ENCODE data around the gene PSMB1. TPM values are rescaled to one million over a fixed set of nuclear protein-coding genes. Genes with fewer than 3 reads are reported as not detected.
"Not testable (repeated sequence)": the region's sequence is repeated elsewhere in the genome, so short reads cannot be mapped to it uniquely, and the experiment has no call there.

The PSMB1 gene
- total RNA-seq, 1 donor from 2014 or later, result 342 TPM

DNA sequence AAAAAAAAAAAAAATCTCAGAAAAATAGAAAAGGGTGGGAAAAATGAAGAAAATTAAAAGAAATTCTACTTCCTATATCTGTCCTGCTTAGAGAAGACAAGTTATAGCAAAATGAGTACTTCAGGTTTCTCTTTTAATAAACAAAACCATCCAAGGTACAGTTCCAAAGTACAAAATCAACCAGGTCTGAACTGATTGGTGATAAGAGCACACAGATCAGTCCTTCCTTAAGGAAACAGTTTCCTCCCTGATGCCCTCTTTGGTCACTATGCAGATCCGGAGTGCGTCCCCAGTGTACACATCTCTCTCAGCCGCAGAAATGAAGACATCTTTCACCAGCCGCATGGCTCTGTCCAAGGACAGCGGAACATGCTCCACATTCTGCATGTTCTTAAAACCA lies 18.1 kb downstream of the PSMB1 start:
- no peak for DNase-seq (ENCODE audit: low read depth, low spot score)

GRCh38 chr6:170533792-170534191 lies 19.3 kb downstream of the PSMB1 start:
- no peak for DNase-seq (ENCODE audit: low read depth, low spot score)

- no peak for DNase-seq (ENCODE audit: low read depth, low spot score)
Observed at GRCh38 chr6:170532867-170533488, 20.1 kb downstream of the PSMB1 start.

DNA sequence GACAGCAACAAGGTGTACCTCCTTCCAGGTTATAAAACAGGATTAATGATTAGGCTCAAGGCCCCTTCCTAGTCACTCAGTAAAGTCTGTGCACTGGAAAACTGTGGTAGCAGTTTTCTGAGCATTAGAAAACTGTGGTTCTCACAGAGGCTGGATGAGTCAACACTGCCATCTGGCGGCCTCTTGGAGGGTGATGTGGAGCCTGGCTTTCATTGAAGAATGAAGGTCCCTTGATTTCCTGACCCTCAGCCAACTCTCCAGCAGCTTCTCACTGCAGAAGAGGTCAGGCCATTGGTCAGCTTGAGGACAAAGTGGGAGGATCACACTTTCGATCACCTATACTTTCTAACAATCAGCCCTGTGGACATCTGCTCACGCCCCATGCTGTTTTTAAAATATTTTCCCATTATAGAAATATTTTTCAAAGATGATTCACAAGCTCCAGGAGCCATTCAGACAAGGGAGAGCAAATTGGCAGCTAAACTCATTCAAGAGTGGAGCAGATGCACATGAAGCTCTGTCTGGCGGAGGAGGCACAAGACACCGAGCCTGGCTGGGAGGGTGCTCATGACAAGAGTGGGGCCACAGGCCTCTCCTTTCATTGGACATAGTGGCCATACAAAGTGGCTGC lies 23.2 kb downstream of the PSMB1 start:
- peak; percentile 26 for DNase-seq (ENCODE audit: low read depth, low spot score)

DNA sequence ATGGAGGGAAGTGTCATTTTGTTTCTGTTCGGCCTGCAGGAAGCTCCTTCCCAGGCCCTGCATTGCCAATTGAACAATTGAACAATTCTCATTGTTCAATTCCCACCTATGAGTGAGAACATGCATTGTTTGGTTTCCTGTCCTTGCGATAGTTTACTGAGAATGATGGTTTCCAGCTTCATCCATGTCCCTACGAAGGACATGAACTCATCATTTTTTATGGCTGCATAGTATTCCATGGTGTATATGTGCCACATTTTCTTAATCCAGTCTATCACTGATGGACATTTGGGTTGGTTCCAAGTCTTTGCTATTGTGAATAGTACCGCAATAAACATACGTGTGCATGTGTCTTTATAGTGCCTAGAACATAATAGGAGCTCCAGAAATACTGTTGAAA lies 25.1 kb downstream of the PSMB1 start:
- not testable (repeated sequence) for DNase-seq (ENCODE audit: low read depth, low spot score)

GRCh38 chr6:170525795-170526194 lies 27.3 kb downstream of the PSMB1 start:
- DNase-seq (ENCODE audit: low read depth, low spot score), result no peak

GRCh38 chr6:170524172-170524502 lies 29.0 kb downstream of the PSMB1 start:
- DNase-seq (ENCODE audit: low read depth, low spot score), result no peak

DNA sequence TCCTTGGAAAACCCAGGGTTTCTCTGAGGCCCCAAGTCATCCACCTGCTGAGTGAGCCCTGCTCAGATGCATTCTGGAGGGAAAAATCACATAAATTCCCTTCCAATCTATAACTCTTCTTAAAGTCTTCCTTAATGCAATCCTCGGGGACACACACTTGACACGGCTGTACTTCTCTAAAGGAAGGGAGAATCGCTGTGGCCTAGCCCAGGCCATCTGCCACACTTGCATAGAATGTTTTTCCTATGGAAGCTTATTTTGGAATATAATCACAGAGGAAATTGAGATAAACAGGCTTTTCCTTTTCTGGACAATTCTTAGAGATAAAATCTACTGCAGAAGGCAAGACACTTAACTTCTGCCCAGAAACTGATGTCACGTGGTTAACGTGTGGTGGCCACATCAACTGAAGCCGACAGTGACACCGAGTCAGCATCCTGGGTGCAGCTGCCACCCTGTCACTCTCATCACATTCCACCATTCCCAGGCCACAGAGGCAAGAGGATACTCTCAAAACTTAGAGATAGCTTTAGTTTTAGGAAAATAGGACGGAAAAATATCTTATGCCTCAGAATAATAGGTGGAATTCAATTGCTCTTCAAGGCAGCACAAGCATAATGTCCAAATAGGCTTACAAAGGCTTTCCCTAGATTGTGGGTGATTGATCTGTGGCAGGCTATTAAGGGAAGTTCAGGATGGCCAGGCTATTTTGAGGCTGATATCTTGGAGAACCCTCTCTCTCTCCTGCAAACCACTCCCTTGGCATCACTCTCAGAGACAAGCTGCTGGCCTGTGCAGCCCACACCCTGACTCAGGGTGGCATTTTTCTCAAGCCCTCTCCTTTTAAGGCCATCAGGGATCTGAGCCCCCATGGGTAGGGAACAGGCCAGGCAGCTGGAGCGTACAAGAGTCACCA lies 29.6 kb downstream of the PSMB1 start:
- DNase-seq (ENCODE audit: low read depth, low spot score), result no peak

DNA sequence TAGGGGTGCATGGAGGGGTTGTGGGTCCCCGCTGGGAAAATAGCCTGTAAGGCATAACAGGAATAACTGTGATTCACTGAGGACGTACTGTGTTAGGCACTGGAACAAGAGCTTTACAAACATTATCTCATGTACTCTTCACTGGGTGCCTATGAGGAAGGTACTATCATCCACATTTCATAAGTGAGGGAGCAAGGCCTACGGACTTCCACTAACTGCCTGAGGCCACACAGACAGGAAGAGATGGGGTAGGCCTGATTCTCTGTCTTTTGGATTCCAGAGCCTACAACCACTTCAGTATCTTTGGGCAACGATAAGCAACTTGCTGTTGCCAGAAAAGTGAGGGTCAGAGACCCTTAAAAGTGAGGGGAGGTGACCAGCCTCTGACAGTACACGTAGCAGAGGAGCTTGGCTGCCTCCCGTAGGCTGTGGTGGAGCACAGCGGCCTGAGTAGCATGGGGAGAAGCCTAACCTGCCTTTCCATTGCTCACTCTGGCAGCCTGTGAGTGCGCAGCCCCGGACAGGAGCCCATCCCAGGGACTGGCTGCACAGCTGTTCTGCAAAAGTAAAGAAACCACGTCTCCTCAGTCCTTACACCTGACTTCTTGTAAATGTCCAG lies 30.4 kb downstream of the PSMB1 start:
- no peak for DNase-seq (ENCODE audit: low read depth, low spot score)

DNA sequence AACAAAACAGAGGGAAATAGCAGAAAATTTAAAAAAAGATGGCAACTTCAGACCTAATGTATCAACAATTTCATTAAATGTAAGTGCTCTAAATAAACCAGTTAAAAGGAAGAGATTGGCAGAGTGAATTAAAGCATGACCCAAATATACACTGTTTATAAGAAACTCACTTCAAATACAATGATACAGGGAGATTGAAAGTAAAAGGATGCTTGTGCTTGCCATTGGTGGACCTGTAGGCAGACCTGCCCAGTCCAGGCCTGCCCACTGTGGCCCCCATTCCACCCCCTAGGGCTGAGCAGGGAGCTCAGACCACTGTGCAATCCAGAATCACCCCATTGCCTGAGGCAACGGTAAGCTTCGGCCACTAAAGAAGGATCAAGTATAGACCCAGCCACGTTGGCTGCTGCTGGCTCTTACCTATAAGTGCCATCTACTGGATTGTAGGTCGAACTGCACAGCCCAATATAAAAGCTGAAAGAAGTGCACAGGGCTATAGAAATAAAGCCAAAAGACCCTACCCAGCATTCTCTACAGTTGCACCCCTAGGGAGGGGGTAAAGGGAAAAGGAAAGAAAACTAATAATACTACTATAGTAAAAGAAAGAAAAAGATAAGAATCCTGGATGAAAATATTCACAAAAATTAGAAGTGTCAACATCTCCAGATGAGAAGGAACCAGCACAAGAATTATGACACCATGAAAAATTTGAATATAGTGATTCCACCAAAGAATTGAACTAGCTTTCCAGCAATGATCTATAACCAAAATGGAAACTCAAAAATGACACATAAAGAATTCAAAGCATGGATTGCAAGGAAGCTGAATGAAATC lies 36.1 kb downstream of the PSMB1 start:
- peak; percentile 35 for DNase-seq (ENCODE audit: low read depth, low spot score)

- DNase-seq (ENCODE audit: low read depth, low spot score), result no peak
Observed at GRCh38 chr6:170514908-170515307, 38.2 kb downstream of the PSMB1 start.

- no peak for DNase-seq (ENCODE audit: low read depth, low spot score)
Observed at GRCh38 chr6:170512249-170512648, 40.9 kb downstream of the PSMB1 start.

DNA sequence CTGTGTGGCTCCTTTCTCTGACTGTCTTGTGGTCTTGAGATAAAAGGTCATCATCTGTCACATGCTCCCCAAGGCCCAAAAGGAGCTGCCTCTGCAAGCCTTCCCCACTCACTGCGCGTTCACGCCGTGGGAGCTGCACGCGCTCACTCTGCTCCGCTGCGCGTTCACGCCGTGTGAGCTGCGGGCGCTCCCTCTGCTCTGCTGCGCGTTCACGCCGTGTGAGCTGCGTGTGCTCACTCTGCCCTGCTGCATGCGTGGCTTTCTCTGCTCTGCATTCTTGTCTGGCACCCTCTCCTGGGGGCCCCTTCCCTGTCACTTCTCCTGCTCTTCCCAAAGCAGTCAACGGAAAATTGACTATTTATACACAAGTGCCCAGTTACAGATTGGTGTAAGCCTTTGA lies 42.5 kb downstream of the PSMB1 start:
- no peak for DNase-seq (ENCODE audit: low read depth, low spot score)

GRCh38 chr6:170509723-170510018 lies 43.4 kb downstream of the PSMB1 start:
- no peak for DNase-seq (ENCODE audit: low read depth, low spot score)

DNA sequence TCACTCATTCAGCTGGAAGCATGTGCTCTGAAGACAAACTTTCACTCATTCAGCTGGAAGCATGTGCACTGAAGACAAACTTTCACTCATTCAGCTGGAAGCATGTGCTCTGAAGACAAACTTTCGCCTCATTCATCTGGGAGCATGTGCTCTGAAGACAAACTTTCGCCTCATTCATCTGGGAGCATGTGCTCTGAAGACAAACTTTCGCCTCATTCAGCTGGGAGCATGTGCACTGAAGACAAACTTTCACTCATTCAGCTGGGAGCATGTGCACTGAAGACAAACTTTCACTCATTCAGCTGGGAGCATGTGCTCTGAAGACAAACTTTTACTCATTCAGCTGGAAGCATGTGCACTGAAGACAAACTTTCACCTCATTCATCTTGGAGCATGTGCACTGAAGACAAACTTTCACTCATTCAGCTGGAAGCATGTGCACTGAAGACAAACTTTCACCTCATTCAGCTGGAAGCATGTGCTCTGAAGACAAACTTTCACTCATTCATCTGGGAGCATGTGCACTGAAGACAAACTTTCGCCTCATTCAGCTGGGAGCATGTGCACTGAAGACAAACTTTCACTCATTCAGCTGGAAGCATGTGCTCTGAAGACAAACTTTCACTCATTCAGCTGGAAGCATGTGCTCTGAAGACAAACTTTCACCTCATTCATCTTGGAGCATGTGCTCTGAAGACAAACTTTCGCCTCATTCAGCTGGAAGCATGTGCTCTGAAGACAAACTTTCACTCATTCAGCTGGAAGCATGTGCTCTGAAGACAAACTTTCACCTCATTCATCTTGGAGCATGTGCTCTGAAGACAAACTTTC lies 44.0 kb downstream of the PSMB1 start:
- not testable (repeated sequence) for DNase-seq (ENCODE audit: low read depth, low spot score)

GRCh38 chr6:170508275-170508674 lies 44.8 kb downstream of the PSMB1 start:
- not testable (repeated sequence) for DNase-seq (ENCODE audit: low read depth, low spot score)

DNA sequence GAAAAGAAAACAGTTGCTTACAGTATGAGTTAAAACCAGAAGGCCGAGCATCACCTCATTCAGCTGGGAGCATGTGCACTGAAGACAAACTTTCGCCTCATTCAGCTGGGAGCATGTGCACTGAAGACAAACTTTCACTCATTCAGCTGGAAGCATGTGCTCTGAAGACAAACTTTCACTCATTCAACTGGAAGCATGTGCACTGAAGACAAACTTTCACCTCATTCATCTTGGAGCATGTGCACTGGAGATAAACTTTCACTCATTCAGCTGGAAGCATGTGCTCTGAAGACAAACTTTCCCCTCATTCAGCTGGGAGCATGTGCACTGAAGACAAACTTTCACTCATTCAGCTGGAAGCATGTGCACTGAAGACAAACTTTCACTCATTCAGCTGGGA lies 45.4 kb downstream of the PSMB1 start:
- DNase-seq (ENCODE audit: low read depth, low spot score), result not testable (repeated sequence)

GRCh38 chr6:170506446-170506845 lies 46.7 kb downstream of the PSMB1 start:
- DNase-seq (ENCODE audit: low read depth, low spot score), result no peak

- DNase-seq (ENCODE audit: low read depth, low spot score), result no peak
Observed at GRCh38 chr6:170505306-170505705, 47.8 kb downstream of the PSMB1 start.

GRCh38 chr6:170504479-170504878 lies 48.6 kb downstream of the PSMB1 start:
- no peak for DNase-seq (ENCODE audit: low read depth, low spot score)

DNA sequence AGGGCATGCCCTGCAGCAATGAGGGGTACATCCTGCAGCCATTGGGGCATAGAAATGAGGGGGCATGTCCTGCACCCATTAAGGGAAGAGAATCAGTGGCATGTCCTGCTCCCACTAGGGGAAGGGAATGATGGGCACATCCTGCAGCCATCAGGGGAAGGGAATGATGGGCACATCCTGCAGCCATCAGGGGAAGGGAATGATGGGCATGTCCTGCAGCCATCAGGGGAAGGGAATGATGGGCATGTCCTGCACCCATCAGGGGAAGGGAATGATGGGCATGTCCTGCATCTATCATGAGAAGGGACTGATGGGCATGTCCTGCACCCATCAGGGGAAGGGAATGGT lies 49.7 kb downstream of the PSMB1 start:
- no peak for DNase-seq (ENCODE audit: low read depth, low spot score)
